BJ (cell line): Measurements from ENCODE around the gene UBE2Q1. TPM values are rescaled to one million over a fixed set of nuclear protein-coding genes. Genes with fewer than 3 reads are reported as not detected.

Source experiments
- CTCF ChIA-PET: fragments of 350-600 bp; formaldehyde crosslinking; extraction: SDS; loops from one replicate; lab custom pipeline; 2021; ENCODE audit warnings: antibody characterized with exemption, inconsistent platforms; lab: Yijun Ruan, JAX
- POLR2A ChIA-PET: fragments of 300-600 bp; sonication (Branson Sonifier 250); formaldehyde crosslinking; extraction: SDS; loops from one replicate; lab custom pipeline; 2021; ENCODE audit warnings: antibody characterized with exemption; lab: Charles Lee
- DNase-seq: peaks from one replicate; pipeline ENCODE4 v3.0.0-alpha.2; 2011; ENCODE audit warnings: low read depth
- H3K27me3 ChIP-seq: 2 replicates; pipeline ENCODE4 v1.6.0; 2011; ENCODE audit warnings: low read length; ENCODE audit not compliant: control insufficient read depth, insufficient read depth
- H3K36me3 ChIP-seq: 2 replicates; pipeline ENCODE4 v1.5.1; 2011; ENCODE audit warnings: low read length; ENCODE audit not compliant: control insufficient read depth, insufficient read depth
- H3K4me3 ChIP-seq: 2 replicates; pipeline ENCODE4 v1.5.1; 2011; ENCODE audit warnings: low read depth, mild to moderate bottlenecking, control low read depth, low read length
- polyA plus RNA-seq: library from polyadenylated mRNA; depleted of rRNA; stranded (reverse); fragments of >200 nt; gene quantifications from 2 replicates; pipeline ENCODE4 v1.2.3, GENCODE V29; 2011
- TF ChIP-seq, protein P1 (sequence below): IDR thresholded peaks from 2 replicates; pipeline ENCODE4 v1.5.1; 2011; ENCODE audit warnings: low read depth, mild to moderate bottlenecking, control low read depth, inconsistent platforms, low read length, moderate library complexity; ENCODE audit not compliant: insufficient read depth

UBE2Q1 gene
- polyA plus RNA-seq, 1 experiment: 11.0 TPM

DNA sequence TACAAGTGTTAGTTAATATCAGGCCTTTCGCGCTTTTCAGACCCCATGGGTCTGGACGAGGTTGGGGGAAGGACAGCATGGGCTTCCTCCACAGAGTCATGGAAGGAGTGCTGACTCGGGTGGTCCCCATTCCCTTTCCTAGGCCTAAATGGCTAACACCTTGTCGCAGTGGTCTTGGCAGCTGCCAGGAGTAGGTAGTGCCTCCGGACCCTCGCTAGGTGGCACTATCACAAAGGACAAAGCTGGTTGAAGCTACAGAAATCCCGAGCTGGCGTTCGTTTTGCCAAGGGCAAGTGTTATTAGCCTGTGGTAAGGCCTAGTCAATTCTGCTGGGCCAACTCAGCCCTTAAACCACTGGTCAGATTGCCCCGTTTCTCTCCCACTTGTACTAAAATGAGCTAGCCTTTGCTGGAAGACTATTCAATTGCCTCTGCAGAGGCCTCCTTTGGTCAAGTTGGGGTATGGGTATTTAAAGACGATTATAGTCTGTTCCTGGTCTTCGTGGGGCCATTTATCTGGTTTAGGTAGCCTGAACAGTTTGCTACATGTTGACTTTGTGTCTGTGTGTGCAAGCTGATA, 1.1 kb upstream of the UBE2Q1 start:
- Histone ChIP-seq H3K27me3 (no peaks in the 10 kb centered on the region), H3K4me3 (peak overlapping the region; percentile 85), H3K36me3 (peaks cover 11% of the 10 kb centered on the region)
- TF ChIP-seq, protein P1, sequence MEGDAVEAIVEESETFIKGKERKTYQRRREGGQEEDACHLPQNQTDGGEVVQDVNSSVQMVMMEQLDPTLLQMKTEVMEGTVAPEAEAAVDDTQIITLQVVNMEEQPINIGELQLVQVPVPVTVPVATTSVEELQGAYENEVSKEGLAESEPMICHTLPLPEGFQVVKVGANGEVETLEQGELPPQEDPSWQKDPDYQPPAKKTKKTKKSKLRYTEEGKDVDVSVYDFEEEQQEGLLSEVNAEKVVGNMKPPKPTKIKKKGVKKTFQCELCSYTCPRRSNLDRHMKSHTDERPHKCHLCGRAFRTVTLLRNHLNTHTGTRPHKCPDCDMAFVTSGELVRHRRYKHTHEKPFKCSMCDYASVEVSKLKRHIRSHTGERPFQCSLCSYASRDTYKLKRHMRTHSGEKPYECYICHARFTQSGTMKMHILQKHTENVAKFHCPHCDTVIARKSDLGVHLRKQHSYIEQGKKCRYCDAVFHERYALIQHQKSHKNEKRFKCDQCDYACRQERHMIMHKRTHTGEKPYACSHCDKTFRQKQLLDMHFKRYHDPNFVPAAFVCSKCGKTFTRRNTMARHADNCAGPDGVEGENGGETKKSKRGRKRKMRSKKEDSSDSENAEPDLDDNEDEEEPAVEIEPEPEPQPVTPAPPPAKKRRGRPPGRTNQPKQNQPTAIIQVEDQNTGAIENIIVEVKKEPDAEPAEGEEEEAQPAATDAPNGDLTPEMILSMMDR: peak; percentile 91
- ChIA-PET POLR2A (interaction anchor here (0.6 kb wide), 1 partner anchor 68 kb away, joined by 3 read pairs; no protein-coding TSS in a partner anchor), CTCF (interaction anchor here (0.6 to 2.3 kb wide), 42 partner anchors 9 to 526 kb away, joined by 3 to 29 read pairs (median 4); partner anchors contain the start of genes PMVK, PYGO2 and SHC1)
- DNase-seq: peak; percentile 44

DNA sequence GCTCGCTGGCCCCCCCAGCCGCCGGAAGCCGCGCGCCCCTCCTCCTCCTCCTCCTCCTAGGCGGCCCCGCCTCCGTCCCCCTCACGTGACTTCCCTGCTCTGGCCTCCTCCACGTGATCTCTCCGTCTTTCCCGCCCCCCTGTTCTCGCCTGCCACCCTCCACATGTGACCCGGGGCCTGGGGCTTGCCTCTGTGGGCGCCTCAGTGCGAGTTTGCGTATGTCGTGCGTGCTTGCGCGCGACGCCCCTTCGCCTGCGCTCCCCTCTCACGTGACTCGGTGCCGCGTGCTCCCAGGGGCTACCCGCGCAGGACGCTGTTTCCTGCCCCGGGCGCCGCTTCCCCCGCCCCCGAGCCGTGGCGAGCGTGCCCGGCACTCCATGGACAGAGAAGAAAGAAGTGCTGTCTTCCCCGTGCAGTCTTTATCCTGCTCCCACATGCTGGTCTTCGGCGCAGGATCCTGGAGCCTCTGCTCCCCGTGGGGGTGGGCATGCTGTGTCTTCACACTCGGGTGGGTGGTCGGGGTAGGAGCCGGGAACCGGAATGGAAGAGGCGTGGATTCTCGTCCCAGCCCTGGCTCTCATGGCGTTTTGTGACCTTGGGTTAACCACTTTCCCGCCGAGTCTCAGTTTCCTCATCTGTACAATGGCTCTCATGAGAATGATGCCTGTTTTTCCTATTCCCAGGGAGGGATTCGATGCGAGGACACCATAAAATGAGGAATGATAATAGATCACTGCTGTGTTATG, 431 bp upstream of the UBE2Q1 start:
- no peaks in the 10 kb centered on the region for H3K27me3 ChIP-seq
- peaks cover 14% of the 10 kb centered on the region for H3K36me3 ChIP-seq
- DNase-seq: peak; percentile 88
- ChIA-PET CTCF (interaction anchor here (0.6 to 2.3 kb wide), 32 partner anchors 12 to 501 kb away, joined by 3 to 29 read pairs (median 4); partner anchors contain the start of genes PMVK and SHC1), POLR2A (no interaction called here)
- TF ChIP-seq, protein P1: no peak
- H3K4me3 ChIP-seq: peak overlapping the region; percentile 85

DNA sequence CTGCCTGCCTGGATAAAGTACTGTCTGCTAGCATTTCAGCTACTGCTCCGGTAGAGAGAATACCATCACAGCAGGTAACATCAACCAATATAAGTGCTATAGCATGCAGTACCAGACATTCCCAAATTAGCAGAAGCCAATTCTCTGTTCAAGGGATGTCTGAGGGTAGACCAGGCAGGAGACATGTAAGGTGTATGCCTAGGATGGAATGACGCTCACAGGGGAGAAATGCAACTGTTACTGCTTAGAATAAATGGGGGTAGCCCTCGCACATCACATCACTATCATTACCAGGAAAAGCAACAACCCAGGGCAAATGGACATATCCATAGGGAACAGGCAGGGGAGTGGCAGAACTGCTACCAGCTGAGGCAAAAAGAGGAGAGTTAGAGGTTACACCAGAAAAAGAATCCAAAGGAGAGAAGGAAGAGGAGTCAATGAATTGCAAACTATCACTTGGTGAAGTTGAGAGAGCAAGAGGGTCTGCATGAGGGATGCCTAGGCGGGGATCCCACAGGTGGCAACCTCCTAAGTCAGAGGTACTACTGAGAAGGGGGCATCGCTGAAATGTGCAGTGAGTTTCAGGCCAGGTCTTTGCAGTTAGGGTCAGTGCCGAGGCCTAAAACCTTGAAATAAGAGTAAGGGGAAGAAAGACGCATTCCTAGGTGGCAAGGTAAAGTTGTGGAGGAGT, 1.1 kb downstream of the UBE2Q1 start:
- Histone ChIP-seq H3K4me3 (peak overlapping the region; percentile 85), H3K36me3 (peaks cover 23% of the 10 kb centered on the region), H3K27me3 (no peaks in the 10 kb centered on the region)
- DNase-seq: no peak
- POLR2A ChIA-PET: no interaction called here
- TF ChIP-seq, protein P1: no peak
- CTCF ChIA-PET: interaction anchor here (0.7 to 2.0 kb wide), 4 partner anchors 11 to 321 kb away, joined by 3 to 4 read pairs (median 3); no protein-coding TSS in a partner anchor

DNA sequence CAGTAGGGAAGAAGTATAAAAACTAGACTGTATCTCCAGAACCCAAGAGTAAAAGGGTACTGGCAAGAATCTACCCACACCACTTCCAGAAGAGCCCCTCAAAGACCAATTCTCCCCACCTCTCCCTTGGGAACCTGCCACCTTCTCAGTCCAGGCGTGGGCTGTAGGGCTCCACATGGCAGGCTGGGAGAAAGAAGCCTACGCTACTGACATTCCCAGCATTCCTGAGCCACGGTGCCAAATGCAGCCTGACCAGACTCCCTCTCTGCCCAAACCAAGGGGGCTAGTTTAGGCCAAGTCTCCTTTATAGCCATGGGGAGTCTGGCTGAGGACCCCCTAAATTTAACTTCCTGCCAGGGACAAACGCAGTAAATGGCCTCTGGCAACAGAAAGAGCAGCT, 2.0 kb downstream of the UBE2Q1 start:
- Histone ChIP-seq H3K4me3 (peak overlapping the region; percentile 85), H3K27me3 (no peaks in the 10 kb centered on the region), H3K36me3 (peaks cover 29% of the 10 kb centered on the region)
- TF ChIP-seq, protein P1: no peak
- ChIA-PET CTCF (interaction anchor here (1.1 to 2.0 kb wide), 3 partner anchors 10 to 322 kb away, joined by 3 to 4 read pairs (median 3); no protein-coding TSS in a partner anchor), POLR2A (no interaction called here)
- DNase-seq: no peak
